GM19468 (cell line): Measurements from ENCODE around the gene TRMT2A.

Experiments
- ATAC-seq: cut with Tn5 transposase; IDR thresholded peaks from one replicate; pipeline ENCODE4 v1.9.1; 2021; ENCODE audit warnings: mild to moderate bottlenecking, moderate library complexity, moderate number of reproducible peaks; ENCODE audit not compliant: unreplicated experiment; ENCODE audit errors: extremely low read depth

TRMT2A gene

GRCh38 chr22:20123366-20124082 lies 6.5 kb upstream of the TRMT2A start:
- no peak for ATAC-seq

GRCh38 chr22:20121856-20122415 lies 4.9 kb upstream of the TRMT2A start:
- no peak for ATAC-seq

GRCh38 chr22:20118300-20119020 lies 1.4 kb upstream of the TRMT2A start:
- ATAC-seq = no peak

- ATAC-seq = no peak
These were observed 740 bp upstream of the TRMT2A start for GRCh38 chr22:20117633-20118299.

- no peak for ATAC-seq
These were observed 563 bp downstream of the TRMT2A start for GRCh38 chr22:20116376-20116950.

- ATAC-seq = no peak
These were observed 1.2 kb downstream of the TRMT2A start, which contains the start of gene RANBP1 for GRCh38 chr22:20115691-20116375. RANBP1 (plus strand) TSS chr22:20116104; CDS start chr22:20116185, 81 bp downstream.

- no peak for ATAC-seq
These were observed 2.2 kb downstream of the TRMT2A start for GRCh38 chr22:20114506-20115475.

GRCh38 chr22:20113551-20114310 lies 3.3 kb downstream of the TRMT2A start:
- no peak for ATAC-seq

- ATAC-seq = no peak
These were observed 4.2 kb downstream of the TRMT2A start for GRCh38 chr22:20112623-20113511.

GRCh38 chr22:20111689-20112622 lies 5.1 kb downstream of the TRMT2A start:
- ATAC-seq = no peak

- ATAC-seq = no peak
These were observed 5.9 kb downstream of the TRMT2A start for GRCh38 chr22:20111045-20111688.

- no peak for ATAC-seq
These were observed 6.6 kb downstream of the TRMT2A start for GRCh38 chr22:20110359-20110985.

GRCh38 chr22:20109411-20110358 lies 7.3 kb downstream of the TRMT2A start:
- no peak for ATAC-seq

GRCh38 chr22:20108757-20109230 lies 8.2 kb downstream of the TRMT2A start:
- ATAC-seq = no peak
